Prostate gland (tissue), 2 donors: ENCODE measurements around the gene TEF. TPM values are rescaled to one million over a fixed set of nuclear protein-coding genes. Genes with fewer than 3 reads are reported as not detected.
A peak's percentile ranks its signal among the peaks of the same experiment; 100 is the strongest.

ENCODE experiments used
- DNase-seq: peaks from one replicate; pipeline ENCODE4 v3.0.0-alpha.2; 2019; ENCODE audit warnings: low spot score
- H3K27ac ChIP-seq, 2 donors: fragments of 200-600 bp; sonication (generic); 2 replicates each; pipeline ENCODE4 v1.5.1; 2017 to 2019
- H3K27me3 ChIP-seq: fragments of 200-600 bp; sonication (generic); replicated peaks from 2 replicates; pipeline ENCODE4 v1.5.1; 2019; ENCODE audit not compliant: insufficient read depth
- H3K36me3 ChIP-seq, 2 donors: fragments of 200-600 bp; sonication (generic); 1 replicate in 1 of 2; 2 replicates in 1 of 2; pipeline versions ENCODE4 v1.5.1 to v1.8.1; 2017 to 2019
- H3K4me1 ChIP-seq: fragments of 200-600 bp; sonication (generic); replicated peaks from 2 replicates; pipeline ENCODE4 v1.5.1; 2019
- H3K4me3 ChIP-seq, 2 donors: fragments of 200-600 bp; sonication (generic); 2 replicates each; pipeline ENCODE4 v1.5.1; 2017 to 2019
- H3K9me3 ChIP-seq: fragments of 200-600 bp; sonication (generic); 2 replicates; pipeline ENCODE4 v1.5.1; 2017
- CTCF ChIP-seq, 4 experiments: fragments of 200-600 bp in 2 of 4; fragments of 450-650 bp in 2 of 4; sonication (generic) in 2 of 4; IDR thresholded peaks; 1 replicate in 3 of 4; 2 replicates in 1 of 4; pipeline ENCODE4 v1.5.1; 2016 to 2019; ENCODE audit warnings: antibody characterized with exemption in 4 of 4, mild to moderate bottlenecking in 2 of 4, moderate library complexity in 2 of 4
- POLR2A ChIP-seq: fragments of 450-650 bp; IDR thresholded peaks from one replicate; pipeline ENCODE4 v1.6.1; 2016; ENCODE audit warnings: antibody characterized with exemption, mild to moderate bottlenecking
- POLR2AphosphoS5 ChIP-seq: sonication (generic); formaldehyde crosslinking; IDR thresholded peaks from one replicate; pipeline ENCODE4 v1.6.1; 2017; ENCODE audit warnings: antibody characterized with exemption
- WGBS: methylation state at CpG from one replicate; pipeline ENCODE4 v1.1.5; 2018; 5-methylcytosine and 5-hydroxymethylcytosine counted together
- intact Hi-C: fragments of 100-400 bp; cut with DNase I; formaldehyde crosslinking; loops from one replicate; pipeline ENCODE4 v1.14.2; 2022
- total RNA-seq, 2 donors: library from RNA; depleted of rRNA; stranded (reverse); fragments of >200 nt; gene quantifications; one replicate each; pipeline ENCODE4 v1.1.0, GENCODE V29; 2016

Gene TEF
- total RNA-seq, 2 donors from 2014 or later, result 26.2 to 51.7 TPM

GRCh38 chr22:41357191-41357590 is 24.6 kb upstream of the TEF start:
- TF ChIP-seq CTCF (IDR thresholded peaks at IDR 0.05) (no peak), POLR2A (no peak), POLR2AphosphoS5 (no peak)

GRCh38 chr22:41358927-41359326 is 22.8 kb upstream of the TEF start:
- Histone ChIP-seq H3K4me1 (no peaks in the 10 kb centered on the region), H3K36me3 (peaks cover 0 to 16% of the 10 kb centered on the region in 2 donors), H3K4me3 (no peak overlapping the region), H3K9me3 (no peaks in the 10 kb centered on the region), H3K27me3 (no peaks in the 10 kb centered on the region), H3K27ac (no peak overlapping the region)
- intact Hi-C loops, result no loop called here
- DNase-seq, result no peak
- TF ChIP-seq POLR2A (no peak), CTCF (IDR thresholded peaks at IDR 0.05) (no peak)
- 77% methylated on average over 17 of the region's 17 CpGs for WGBS

More at GRCh38 chr22:41357191-41357590, 24.6 kb upstream of the TEF start:
- H3K27ac ChIP-seq, result no peak overlapping the region
- DNase-seq, result no peak
- no peak overlapping the region for H3K4me3 ChIP-seq
- no peaks in the 10 kb centered on the region for H3K27me3 ChIP-seq
- H3K36me3 ChIP-seq, result peaks cover 0 to 23% of the 10 kb centered on the region in 2 donors
- WGBS, result 79% methylated on average over 15 of the region's 16 CpGs
- H3K4me1 ChIP-seq, result no peaks in the 10 kb centered on the region
- H3K9me3 ChIP-seq, result no peaks in the 10 kb centered on the region
- intact Hi-C loops, result no loop called here

GRCh38 chr22:41359376-41359775 is 22.4 kb upstream of the TEF start:
- Histone ChIP-seq H3K4me3 (no peak overlapping the region), H3K9me3 (no peaks in the 10 kb centered on the region), H3K36me3 (peaks cover 0 to 16% of the 10 kb centered on the region in 2 donors), H3K4me1 (no peaks in the 10 kb centered on the region), H3K27me3 (no peaks in the 10 kb centered on the region), H3K27ac (no peak overlapping the region)
- TF ChIP-seq POLR2AphosphoS5 (no peak), CTCF (IDR thresholded peaks at IDR 0.05) (no peak), POLR2A (no peak)
- DNase-seq, result no peak
- 73% methylated on average over 4 of the region's 4 CpGs for WGBS
- intact Hi-C loops, result no loop called here

GRCh38 chr22:41360126-41360525 is 21.6 kb upstream of the TEF start:
- intact Hi-C loops, result no loop called here
- no peaks in the 10 kb centered on the region for H3K4me1 ChIP-seq
- TF ChIP-seq POLR2AphosphoS5, result peak; percentile 40
- TF ChIP-seq POLR2A, result no peak
- TF ChIP-seq CTCF (IDR thresholded peaks at IDR 0.05), result no peak
- DNase-seq, result peak; percentile 27
- H3K36me3 ChIP-seq, result peaks cover 0 to 16% of the 10 kb centered on the region in 2 donors
- H3K4me3 ChIP-seq, result no peak overlapping the region
- H3K27me3 ChIP-seq, result no peaks in the 10 kb centered on the region
- no peaks in the 10 kb centered on the region for H3K9me3 ChIP-seq
- 31% methylated on average over 11 of the region's 11 CpGs for WGBS
- no peak overlapping the region for H3K27ac ChIP-seq

- intact Hi-C loops, result no loop called here
- Histone ChIP-seq H3K36me3 (no peaks in the 10 kb centered on the region), H3K27ac (no peak overlapping the region), H3K27me3 (no peaks in the 10 kb centered on the region), H3K4me3 (no peak overlapping the region), H3K9me3 (no peaks in the 10 kb centered on the region), H3K4me1 (peaks cover 2% of the 10 kb centered on the region)
- TF ChIP-seq POLR2AphosphoS5 (no peak), CTCF (IDR thresholded peaks at IDR 0.05) (no peak), POLR2A (no peak)
- WGBS, result 93% methylated on average over 13 of the region's 13 CpGs
- DNase-seq, result no peak
Measured at GRCh38 chr22:41361716-41362310, 19.9 kb upstream of the TEF start.
